HG03196 (cell line): ENCODE measurements around the gene TMEM119.

Source experiments
- ATAC-seq: cut with Tn5 transposase; IDR thresholded peaks from one replicate; pipeline ENCODE4 v1.9.1; 2021; ENCODE audit not compliant: unreplicated experiment

The TMEM119 gene

GRCh38 chr12:108542320-108542719 is 55.6 kb downstream of the TMEM119 start:
- ATAC-seq: no peak
